HEK293 (cell line): ENCODE measurements around the gene COIL.

Experiments used
- CTCF ChIA-PET: fragments of 350-600 bp; formaldehyde crosslinking; extraction: SDS; loops from one replicate; lab custom pipeline; 2021; ENCODE audit warnings: antibody characterized with exemption; lab: Yijun Ruan, JAX
- POLR2A ChIA-PET: fragments of 300-600 bp; formaldehyde crosslinking; extraction: SDS; loops from one replicate; lab custom pipeline; 2020; ENCODE audit warnings: antibody characterized with exemption, inconsistent platforms; lab: Yijun Ruan, JAX
- H3K27ac ChIP-seq: fragments of 200-500 bp; sonication (Bioruptor generic); 2 replicates; pipeline ENCODE4 v1.5.1; 2014; ENCODE audit warnings: low read depth, low read length, control low read depth, inconsistent platforms; ENCODE audit errors: extremely low read depth
- H3K36me3 ChIP-seq, 2 experiments: fragments of 200-500 bp in 1 of 2; sonication (Bioruptor generic) in 1 of 2; 1 replicate in 1 of 2; 2 replicates in 1 of 2; pipeline ENCODE4 v1.5.1; 2014 to 2017; ENCODE audit warnings: inconsistent platforms in 2 of 2, low read length in 2 of 2; ENCODE audit not compliant: control insufficient read depth in 2 of 2, insufficient read depth in 1 of 2
- H3K4me1 ChIP-seq: fragments of 200-500 bp; sonication (Bioruptor generic); 2 replicates; pipeline ENCODE4 v1.5.1; 2014; ENCODE audit warnings: mild to moderate bottlenecking, low read length, inconsistent platforms; ENCODE audit not compliant: control insufficient read depth, insufficient read depth
- H3K4me3 ChIP-seq: 2 replicates; pipeline ENCODE4 v1.5.1; 2011; ENCODE audit warnings: low read depth, mild to moderate bottlenecking, control low read depth, low read length, moderate library complexity
- H3K9me3 ChIP-seq: fragments of 200-500 bp; sonication (Bioruptor generic); 2 replicates; pipeline ENCODE4 v1.5.1; 2014; ENCODE audit warnings: low read depth, low read length, inconsistent platforms; ENCODE audit not compliant: control insufficient read depth, insufficient read depth
- ELK4 ChIP-seq: IDR thresholded peaks from 2 replicates; pipeline ENCODE4 v1.6.1; 2011; ENCODE audit warnings: mild to moderate bottlenecking, low read depth, low read length, borderline replicate concordance
- GLIS2 ChIP-seq: fragments of 450-650 bp; formaldehyde crosslinking; IDR thresholded peaks from 2 replicates; pipeline ENCODE4 v1.5.1; 2016; ENCODE audit warnings: missing biosample characterization, missing genetic modification characterization
- IKZF3 ChIP-seq: fragments of 450-650 bp; IDR thresholded peaks from 2 replicates; pipeline ENCODE4 v1.5.0; 2018; ENCODE audit warnings: missing biosample characterization, mild to moderate bottlenecking, missing genetic modification characterization, moderate library complexity
- OVOL3 ChIP-seq: fragments of 450-650 bp; formaldehyde crosslinking; IDR thresholded peaks from 2 replicates; pipeline ENCODE4 v1.5.1; 2016; ENCODE audit warnings: missing biosample characterization, missing genetic modification characterization
- REPIN1 ChIP-seq: fragments of 450-650 bp; formaldehyde crosslinking; IDR thresholded peaks from 2 replicates; pipeline ENCODE4 v1.5.1; 2017; ENCODE audit warnings: missing biosample characterization, missing genetic modification characterization, low read depth
- SALL2 ChIP-seq: fragments of 450-650 bp; formaldehyde crosslinking; IDR thresholded peaks from 2 replicates; pipeline ENCODE4 v1.5.0; 2017; ENCODE audit warnings: missing biosample characterization, mild to moderate bottlenecking, missing genetic modification characterization, borderline replicate concordance
- SETDB1 ChIP-seq: IDR thresholded peaks from one replicate; pipeline ENCODE4 v1.6.1; 2017; ENCODE audit warnings: mild to moderate bottlenecking, low read length, moderate library complexity, mixed read lengths; ENCODE audit not compliant: insufficient read length
- ZBTB11 ChIP-seq: fragments of 450-650 bp; formaldehyde crosslinking; conservative IDR thresholded peaks from 2 replicates; pipeline ENCODE4 v1.5.1; 2016; ENCODE audit warnings: low read depth, missing biosample characterization, missing genetic modification characterization
- ZBTB44 ChIP-seq: fragments of 450-650 bp; IDR thresholded peaks from 2 replicates; pipeline ENCODE4 v1.5.1; 2018; ENCODE audit warnings: missing biosample characterization, mild to moderate bottlenecking, missing genetic modification characterization
- ZNF132 ChIP-seq: fragments of 450-650 bp; formaldehyde crosslinking; IDR thresholded peaks from 2 replicates; pipeline ENCODE4 v1.5.1; 2017; ENCODE audit warnings: missing biosample characterization, missing genetic modification characterization, borderline replicate concordance
- ZNF140 ChIP-seq: fragments of 450-650 bp; formaldehyde crosslinking; IDR thresholded peaks from 2 replicates; pipeline ENCODE4 v1.5.1; 2016; ENCODE audit warnings: missing biosample characterization, missing genetic modification characterization
- ZNF175 ChIP-seq: fragments of 450-650 bp; formaldehyde crosslinking; IDR thresholded peaks from 2 replicates; pipeline ENCODE4 v1.5.1; 2016; ENCODE audit warnings: missing biosample characterization, missing genetic modification characterization
- ZNF184 ChIP-seq: fragments of 450-650 bp; IDR thresholded peaks from 2 replicates; pipeline ENCODE4 v1.5.1; 2018; ENCODE audit warnings: missing biosample characterization, mild to moderate bottlenecking, missing genetic modification characterization
- ZNF223 ChIP-seq: fragments of 450-650 bp; formaldehyde crosslinking; IDR thresholded peaks from 2 replicates; pipeline ENCODE4 v1.5.1; 2016; ENCODE audit warnings: missing biosample characterization, missing genetic modification characterization
- ZNF280C ChIP-seq: fragments of 450-650 bp; formaldehyde crosslinking; IDR thresholded peaks from 2 replicates; pipeline ENCODE4 v1.5.1; 2016; ENCODE audit warnings: missing biosample characterization, missing genetic modification characterization
- ZNF311 ChIP-seq: fragments of 450-650 bp; formaldehyde crosslinking; IDR thresholded peaks from 2 replicates; pipeline ENCODE4 v1.5.1; 2017; ENCODE audit warnings: missing biosample characterization, missing genetic modification characterization, borderline replicate concordance
- ZNF366 ChIP-seq: fragments of 450-650 bp; formaldehyde crosslinking; conservative IDR thresholded peaks from 2 replicates; pipeline ENCODE4 v1.5.1; 2016; ENCODE audit warnings: missing biosample characterization, missing genetic modification characterization
- ZNF529 ChIP-seq: fragments of 450-650 bp; formaldehyde crosslinking; IDR thresholded peaks from 2 replicates; pipeline ENCODE4 v1.5.1; 2017; ENCODE audit warnings: missing genetic modification characterization, missing biosample characterization; ENCODE audit not compliant: insufficient replicate concordance
- ZNF560 ChIP-seq: fragments of 450-650 bp; formaldehyde crosslinking; IDR thresholded peaks from 2 replicates; pipeline ENCODE4 v1.5.1; 2017; ENCODE audit warnings: missing biosample characterization, missing genetic modification characterization, borderline replicate concordance
- ZNF664 ChIP-seq: fragments of 450-650 bp; formaldehyde crosslinking; IDR thresholded peaks from 2 replicates; pipeline ENCODE4 v1.5.1; 2016; ENCODE audit warnings: missing biosample characterization, missing genetic modification characterization
- ZNF792 ChIP-seq: fragments of 450-650 bp; formaldehyde crosslinking; IDR thresholded peaks from 2 replicates; pipeline ENCODE4 v1.5.1; 2016; ENCODE audit warnings: missing biosample characterization, missing genetic modification characterization
- ZSCAN30 ChIP-seq: fragments of 450-650 bp; IDR thresholded peaks from 2 replicates; pipeline ENCODE4 v1.5.1; 2018; ENCODE audit warnings: missing biosample characterization, mild to moderate bottlenecking, missing genetic modification characterization, moderate library complexity
- ZXDB ChIP-seq: fragments of 450-650 bp; formaldehyde crosslinking; IDR thresholded peaks from 2 replicates; pipeline ENCODE4 v1.5.1; 2016; ENCODE audit warnings: missing biosample characterization, missing genetic modification characterization
- TF ChIP-seq, protein P1 (sequence below): fragments of 450-650 bp; formaldehyde crosslinking; IDR thresholded peaks from 2 replicates; pipeline ENCODE4; 2016; ENCODE audit warnings: missing biosample characterization, missing genetic modification characterization
- TF ChIP-seq, protein P2 (sequence below): fragments of 450-650 bp; formaldehyde crosslinking; IDR thresholded peaks from 2 replicates; pipeline ENCODE4 v1.5.1; 2016; ENCODE audit warnings: missing biosample characterization, missing genetic modification characterization, borderline replicate concordance

The COIL gene

DNA sequence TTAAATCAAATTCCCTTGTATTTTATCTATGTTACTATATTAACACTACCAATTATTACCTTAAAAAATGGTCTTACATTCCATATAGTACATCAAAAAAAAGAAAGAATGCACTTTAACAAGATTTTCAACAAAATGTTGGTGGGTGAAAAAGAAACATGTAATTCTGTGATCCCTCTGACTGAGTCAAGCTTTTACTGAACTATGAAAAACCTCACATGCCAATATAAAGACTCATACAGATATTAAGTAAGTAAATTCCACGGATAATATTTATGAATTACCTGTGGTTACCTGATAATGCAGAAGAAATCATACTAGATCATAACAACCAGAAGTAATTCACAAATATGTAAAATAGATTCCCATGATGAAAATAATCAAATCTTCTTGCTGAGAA is 12.4 kb downstream of the COIL start:
- Histone ChIP-seq H3K9me3 (no peaks in the 10 kb centered on the region), H3K36me3 (peaks cover 61 to 69% of the 10 kb centered on the region in 2 experiments), H3K27ac (no peak overlapping the region), H3K4me3 (no peak overlapping the region), H3K4me1 (no peaks in the 10 kb centered on the region)
- no peak for TF ChIP-seq ZBTB11 (tag by site-specific recombination)
- TF ChIP-seq ZNF223 (tag by site-specific recombination): no peak
- TF ChIP-seq ZNF311 (tag by site-specific recombination): no peak
- TF ChIP-seq ZNF132 (tag by site-specific recombination): no peak
- no peak for TF ChIP-seq ZNF140
- TF ChIP-seq OVOL3 (tag by site-specific recombination): no peak
- TF ChIP-seq ZSCAN30 (tag by site-specific recombination): no peak
- TF ChIP-seq, protein P1, sequence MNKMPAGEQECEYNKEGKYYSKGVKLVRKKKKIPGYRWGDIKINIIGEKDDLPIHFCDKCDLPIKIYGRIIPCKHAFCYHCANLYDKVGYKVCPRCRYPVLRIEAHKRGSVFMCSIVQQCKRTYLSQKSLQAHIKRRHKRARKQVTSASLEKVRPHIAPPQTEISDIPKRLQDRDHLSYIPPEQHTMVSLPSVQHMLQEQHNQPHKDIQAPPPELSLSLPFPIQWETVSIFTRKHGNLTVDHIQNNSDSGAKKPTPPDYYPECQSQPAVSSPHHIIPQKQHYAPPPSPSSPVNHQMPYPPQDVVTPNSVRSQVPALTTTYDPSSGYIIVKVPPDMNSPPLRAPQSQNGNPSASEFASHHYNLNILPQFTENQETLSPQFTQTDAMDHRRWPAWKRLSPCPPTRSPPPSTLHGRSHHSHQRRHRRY (tag by site-specific recombination): no peak
- no peak for TF ChIP-seq ELK4
- TF ChIP-seq GLIS2 (tag by site-specific recombination): no peak
- TF ChIP-seq ZNF529 (tag by site-specific recombination): no peak
- no peak for TF ChIP-seq SETDB1
- ChIA-PET POLR2A (interaction anchor here (0.9 kb wide), 1 partner anchor 35 kb away, joined by 3 read pairs; the partner anchor contains the start of gene TRIM25), CTCF (interaction anchor here (0.5 to 1.0 kb wide), 2 partner anchors 129 to 353 kb away, joined by 4 to 7 read pairs; no protein-coding TSS in a partner anchor)

DNA sequence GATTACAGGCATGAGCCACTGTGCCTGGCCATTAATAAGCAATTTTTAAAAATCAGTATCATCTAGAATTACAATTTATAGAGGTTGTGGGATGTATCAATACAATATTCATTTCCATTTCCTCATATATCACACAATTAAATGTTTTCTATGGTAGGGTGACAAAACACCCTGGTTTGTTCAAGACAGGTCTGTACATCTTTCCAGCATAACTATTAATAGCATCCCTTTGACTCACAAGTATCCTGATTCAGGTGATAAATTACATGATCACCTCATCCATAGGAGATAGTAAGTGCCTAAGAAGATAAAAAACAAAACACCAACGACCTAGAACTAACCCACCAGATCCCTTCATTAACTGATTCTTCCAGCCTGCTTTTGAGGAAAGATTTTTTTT is 13.1 kb downstream of the COIL start:
- ChIA-PET CTCF (no interaction called here), POLR2A (no interaction called here)
- Histone ChIP-seq H3K9me3 (no peaks in the 10 kb centered on the region), H3K4me1 (no peaks in the 10 kb centered on the region), H3K36me3 (peaks cover 61 to 75% of the 10 kb centered on the region in 2 experiments), H3K27ac (no peak overlapping the region), H3K4me3 (no peak overlapping the region)
- no peak for TF ChIP-seq ZNF175 (tag by site-specific recombination)
- no peak for TF ChIP-seq ZNF792
- TF ChIP-seq REPIN1 (tag by site-specific recombination): no peak
- TF ChIP-seq ZNF184 (tag by site-specific recombination): no peak
- TF ChIP-seq ZNF664: no peak
- TF ChIP-seq ZXDB (tag by site-specific recombination): no peak
- TF ChIP-seq ZNF366 (tag by site-specific recombination): no peak
- no peak for TF ChIP-seq IKZF3 (tag by site-specific recombination)
- TF ChIP-seq, protein P2, sequence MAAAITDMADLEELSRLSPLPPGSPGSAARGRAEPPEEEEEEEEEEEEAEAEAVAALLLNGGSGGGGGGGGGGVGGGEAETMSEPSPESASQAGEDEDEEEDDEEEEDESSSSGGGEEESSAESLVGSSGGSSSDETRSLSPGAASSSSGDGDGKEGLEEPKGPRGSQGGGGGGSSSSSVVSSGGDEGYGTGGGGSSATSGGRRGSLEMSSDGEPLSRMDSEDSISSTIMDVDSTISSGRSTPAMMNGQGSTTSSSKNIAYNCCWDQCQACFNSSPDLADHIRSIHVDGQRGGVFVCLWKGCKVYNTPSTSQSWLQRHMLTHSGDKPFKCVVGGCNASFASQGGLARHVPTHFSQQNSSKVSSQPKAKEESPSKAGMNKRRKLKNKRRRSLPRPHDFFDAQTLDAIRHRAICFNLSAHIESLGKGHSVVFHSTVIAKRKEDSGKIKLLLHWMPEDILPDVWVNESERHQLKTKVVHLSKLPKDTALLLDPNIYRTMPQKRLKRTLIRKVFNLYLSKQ (tag by site-specific recombination): no peak
- no peak for TF ChIP-seq SALL2 (tag by site-specific recombination)
- no peak for TF ChIP-seq ZNF560 (tag by site-specific recombination)
- no peak for TF ChIP-seq SETDB1
- no peak for TF ChIP-seq ZNF280C (tag by site-specific recombination)
- no peak for TF ChIP-seq ZBTB44
